Heart right ventricle (tissue), 16 donors: ENCODE data around the gene HAS3. TPM values are rescaled to one million over a fixed set of nuclear protein-coding genes. Genes with fewer than 3 reads are reported as not detected.

Experiments used
- ATAC-seq, 8 donors: fragments of 200-7000 bp; cut with Tn5 transposase; one replicate each; pipeline ENCODE4 v1.9.1; 2020; ENCODE audit warnings: mild to moderate bottlenecking in 8 of 8, moderate library complexity in 8 of 8, moderate number of reproducible peaks in 1 of 8
- DNase-seq, 2 donors: peaks; one replicate each; pipeline ENCODE4 v3.0.0-alpha.2; 2020
- H3K27ac ChIP-seq, 10 donors: fragments of 200-600 bp; sonication (generic) in 2 of 10; one replicate each; pipeline versions ENCODE4 v1.5.0 to v1.8.0; 2020 to 2022; ENCODE audit warnings: mild to moderate bottlenecking in 3 of 10
- H3K27me3 ChIP-seq, 7 donors: fragments of 200-600 bp; one replicate each; pipeline ENCODE4 v1.8.0; 2021 to 2022; ENCODE audit warnings: mild to moderate bottlenecking in 2 of 7
- H3K36me3 ChIP-seq, 9 donors: fragments of 200-600 bp; sonication (generic) in 1 of 9; one replicate each; pipeline versions ENCODE4 v1.5.0 to v1.8.0; 2020 to 2022; ENCODE audit warnings: mild to moderate bottlenecking in 2 of 9
- H3K4me1 ChIP-seq, 9 donors: fragments of 200-600 bp; sonication (generic) in 1 of 9; one replicate each; pipeline versions ENCODE4 v1.5.0 to v1.8.0; 2020 to 2022; ENCODE audit warnings: mild to moderate bottlenecking in 4 of 9
- H3K4me3 ChIP-seq, 10 donors: fragments of 200-600 bp; sonication (generic) in 2 of 10; one replicate each; pipeline versions ENCODE4 v1.5.0 to v1.8.0; 2020 to 2022; ENCODE audit warnings: mild to moderate bottlenecking in 7 of 10, moderate library complexity in 2 of 10
- H3K9me3 ChIP-seq, 11 donors: fragments of 200-600 bp in 10 of 11; sonication (generic) in 2 of 11; one replicate each; pipeline versions ENCODE4 v1.5.0 to v1.8.0; 2013 to 2022; ENCODE audit warnings: mild to moderate bottlenecking in 2 of 11, control low read depth in 1 of 11, moderate library complexity in 1 of 11
- WGBS, 2 donors: extraction: QIAGEN DNeasy Blood & Tissue Kit; methylation state at CpG; one replicate each; pipeline ENCODE4 v1.1.7; 2013; ENCODE audit warnings: inconsistent platforms in 1 of 2; 5-methylcytosine and 5-hydroxymethylcytosine counted together
- intact Hi-C, 10 donors: fragments of 100-400 bp; cut with DNase I; formaldehyde crosslinking; loops; one replicate each; pipeline versions ENCODE4 v1.11.1 to v1.14.2; 2022
- polyA plus RNA-seq, 2 donors: library from polyadenylated mRNA; stranded (reverse); fragments of 200-250 nt; gene quantifications; one replicate each; pipeline ENCODE4 v1.2.3, GENCODE V29; 2013
- total RNA-seq, 10 donors: library from RNA; stranded (reverse); fragmentation: NEBNext Ultra II Directional in 3 of 10; extraction: Animal tissue kit (Norgen Biotek cat#: 25700) in 3 of 10; gene quantifications; one replicate each; pipeline versions ENCODE4 v1.2.1 to v1.2.4, GENCODE V29; 2021 to 2023
- TF ChIP-seq, protein P1 (sequence below), 9 donors: fragments of 200-600 bp; sonication (generic) in 2 of 9; IDR thresholded peaks; one replicate each; pipeline versions ENCODE4 v1.5.0 to v1.8.0; 2021 to 2022; ENCODE audit warnings: antibody characterized with exemption in 9 of 9, mild to moderate bottlenecking in 5 of 9, moderate library complexity in 1 of 9
- donor health status: Arrhythmogenic right ventricular cardiomyopathy.
- donor health status: ischemic (EF 13 %, LVEDD 7.1; RV severe dilation, severe dysfunction).
- donor health status: healthy with polysubstance abuse.
- donor health status: DM: no; HTN: yes; CAD: no.
- donor health status: DM: no; HTN: no; CAD: no.
- donor health status: ischemic (EF 25% LVEDD 6.9; RV normal size, moderate dysfunction).
- donor health status: ischemic (EF 25% LVEDD 5.7; RV mildly dilated, moderate dysfunction).
- donor health status: healthy.
- donor health status: DM: yes; HTN: yes; CAD: no.
- donor health status: Ischemic cardiomyopathy.
- donor health status: ischemic (EF 35%, LVEDD 5.7; RV mildly dilated, moderate dysfunction).
- donor health status: nonischemic (EF 11% LVEDD 7.7; RV severe dilation, severe dysfunction).
- donor health status: DM: yes; HTN: yes; CAD: no.
- donor health status: PGD.
- donor health status: ischemic (EF 29% LVEDD 5.4; RV normal size, mild dysfunction).
- donor health status: nonischemic (EF 23%, LVEDD 6.1; RV moderate dilation, normal function).

Gene HAS3
- total and polyA plus RNA-seq, 12 donors = 0.15 to 1.8 (median 0.38) TPM

- ATAC-seq = peak in 1 of 8 donors; percentile 28
- no peak overlapping the region for H3K27ac ChIP-seq
- intact Hi-C loops = no loop called here
- 84 to 87% methylated on average over 4 of the region's 4 CpGs for WGBS, 2 donors
- no peaks in the 10 kb centered on the region for H3K27me3 ChIP-seq
- no peak overlapping the region for H3K4me3 ChIP-seq
- peaks cover 0 to 11% (median 4%) of the 10 kb centered on the region in 9 donors for H3K4me1 ChIP-seq
- no peak for DNase-seq
- H3K9me3 ChIP-seq = no peaks in the 10 kb centered on the region
- H3K36me3 ChIP-seq = no peaks in the 10 kb centered on the region
- TF ChIP-seq, protein P1, sequence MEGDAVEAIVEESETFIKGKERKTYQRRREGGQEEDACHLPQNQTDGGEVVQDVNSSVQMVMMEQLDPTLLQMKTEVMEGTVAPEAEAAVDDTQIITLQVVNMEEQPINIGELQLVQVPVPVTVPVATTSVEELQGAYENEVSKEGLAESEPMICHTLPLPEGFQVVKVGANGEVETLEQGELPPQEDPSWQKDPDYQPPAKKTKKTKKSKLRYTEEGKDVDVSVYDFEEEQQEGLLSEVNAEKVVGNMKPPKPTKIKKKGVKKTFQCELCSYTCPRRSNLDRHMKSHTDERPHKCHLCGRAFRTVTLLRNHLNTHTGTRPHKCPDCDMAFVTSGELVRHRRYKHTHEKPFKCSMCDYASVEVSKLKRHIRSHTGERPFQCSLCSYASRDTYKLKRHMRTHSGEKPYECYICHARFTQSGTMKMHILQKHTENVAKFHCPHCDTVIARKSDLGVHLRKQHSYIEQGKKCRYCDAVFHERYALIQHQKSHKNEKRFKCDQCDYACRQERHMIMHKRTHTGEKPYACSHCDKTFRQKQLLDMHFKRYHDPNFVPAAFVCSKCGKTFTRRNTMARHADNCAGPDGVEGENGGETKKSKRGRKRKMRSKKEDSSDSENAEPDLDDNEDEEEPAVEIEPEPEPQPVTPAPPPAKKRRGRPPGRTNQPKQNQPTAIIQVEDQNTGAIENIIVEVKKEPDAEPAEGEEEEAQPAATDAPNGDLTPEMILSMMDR (IDR thresholded peaks at IDR 0.05) = no peak
Measured at GRCh38 chr16:69077251-69077650, 28.2 kb upstream of the HAS3 start.

GRCh38 chr16:69078073-69078472 lies 27.4 kb upstream of the HAS3 start:
- H3K4me1 ChIP-seq = peaks cover 0 to 3% (median 0%) of the 10 kb centered on the region in 9 donors
- WGBS, 2 donors = 79 to 86% methylated on average over 7 of the region's 7 CpGs
- no peak overlapping the region for H3K4me3 ChIP-seq
- H3K9me3 ChIP-seq = no peaks in the 10 kb centered on the region
- ATAC-seq = no peak
- no peak for DNase-seq
- H3K27ac ChIP-seq = no peak overlapping the region
- H3K36me3 ChIP-seq = no peaks in the 10 kb centered on the region
- intact Hi-C loops = no loop called here
- H3K27me3 ChIP-seq = no peaks in the 10 kb centered on the region
- TF ChIP-seq, protein P1 (IDR thresholded peaks at IDR 0.05) = no peak

DNA sequence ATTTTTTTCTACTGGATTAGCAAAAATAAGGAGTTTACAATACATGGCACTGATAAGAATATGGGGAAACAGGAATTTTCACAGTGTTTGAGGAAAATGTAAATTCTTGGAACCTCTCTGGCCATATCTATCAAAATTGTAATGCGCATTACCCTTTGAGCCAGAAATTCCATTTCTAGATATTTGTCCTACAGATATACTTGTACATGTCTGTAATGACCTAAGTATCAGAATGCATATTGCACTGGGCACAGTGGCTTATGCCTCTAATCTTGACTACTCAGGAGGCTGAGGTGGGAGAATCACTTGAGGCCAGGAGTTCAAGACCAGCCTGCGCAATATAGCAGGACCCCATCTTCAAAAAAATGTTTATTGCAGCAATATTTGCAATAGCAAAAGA lies 25.8 kb upstream of the HAS3 start:
- TF ChIP-seq, protein P1 (IDR thresholded peaks at IDR 0.05) = no peak
- H3K9me3 ChIP-seq = no peaks in the 10 kb centered on the region
- intact Hi-C loops = loop anchor here in 1 of 10 donors (10.0 kb wide), 1 partner anchor 105 kb away; no protein-coding TSS in a partner anchor
- ATAC-seq = no peak
- WGBS, 2 donors = 99 to 100% methylated on average over 2 of the region's 2 CpGs
- H3K27ac ChIP-seq = no peak overlapping the region
- no peak overlapping the region for H3K4me3 ChIP-seq
- no peak for DNase-seq
- H3K27me3 ChIP-seq = no peaks in the 10 kb centered on the region
- peaks cover 0 to 9% (median 0%) of the 10 kb centered on the region in 9 donors for H3K4me1 ChIP-seq
- peaks cover 0 to 12% (median 0%) of the 10 kb centered on the region in 9 donors for H3K36me3 ChIP-seq

DNA sequence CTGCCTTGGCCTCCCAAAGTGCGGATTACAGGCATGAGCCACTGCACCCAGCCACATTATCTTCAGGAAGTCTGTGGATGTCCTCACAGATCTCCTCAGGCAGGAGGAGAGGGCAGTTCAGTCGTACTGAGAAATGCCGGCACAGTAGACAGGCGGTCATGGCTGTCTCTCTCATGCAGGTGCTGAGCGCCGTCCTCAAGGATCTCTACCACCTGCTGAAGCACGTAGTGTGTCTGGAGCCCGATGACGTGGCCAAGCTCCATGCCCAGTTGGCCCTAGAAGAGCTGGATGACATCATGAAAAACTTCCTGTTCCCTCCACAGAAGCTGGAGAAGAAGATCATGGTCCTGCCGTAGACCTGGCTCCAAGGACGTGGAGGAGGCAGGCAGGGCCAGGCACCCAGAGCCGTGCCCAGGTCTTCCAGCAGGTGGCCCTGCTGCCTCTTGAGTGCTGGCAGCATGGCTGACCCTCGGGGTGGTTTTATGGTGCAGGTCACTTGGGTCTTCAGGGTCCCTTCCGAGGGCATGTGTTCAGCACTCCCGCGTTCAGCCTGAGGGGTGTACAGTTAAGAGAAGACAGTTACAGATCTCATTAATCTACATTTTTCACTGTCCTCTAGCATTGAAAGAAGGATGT lies 22.0 kb upstream of the HAS3 start:
- H3K27ac ChIP-seq = no peak overlapping the region
- peaks cover 0 to 20% (median 0%) of the 10 kb centered on the region in 9 donors for H3K36me3 ChIP-seq
- H3K4me3 ChIP-seq = no peak overlapping the region
- H3K9me3 ChIP-seq = no peaks in the 10 kb centered on the region
- TF ChIP-seq, protein P1 (IDR thresholded peaks at IDR 0.05) = peak in 4 of 9 donors; percentile 9 to 30 (median 18)
- no peaks in the 10 kb centered on the region for H3K27me3 ChIP-seq
- intact Hi-C loops = loop anchor here in 1 of 10 donors (10.0 kb wide), 1 partner anchor 109 kb away; no protein-coding TSS in a partner anchor
- no peak for DNase-seq
- no peak for ATAC-seq
- H3K4me1 ChIP-seq = peaks cover 0 to 20% (median 0%) of the 10 kb centered on the region in 9 donors
- 92 to 94% methylated on average over 16 of the region's 16 CpGs for WGBS, 2 donors
